ENCODE measurements around the gene CCNQ.

- no peak for TF ChIP-seq GATA2 (IDR thresholded peaks at IDR 0.05; ENCODE audit: low read depth, low read length)
- no peak for TF ChIP-seq GATA3 (IDR thresholded peaks at IDR 0.05; ENCODE audit: low read depth, low read length)
Measured at GRCh38 chrX:153578200-153578835, 20.6 kb downstream of the CCNQ start.
